ENCODE measurements around the gene ARHGEF3. TPM values are rescaled to one million over a fixed set of nuclear protein-coding genes. Genes with fewer than 3 reads are reported as not detected.
"Not testable (repeated sequence)": the region's sequence is repeated elsewhere in the genome, so short reads cannot be mapped to it uniquely, and the experiment has no call there.

The ARHGEF3 gene
- total RNA-seq, 1 donor from 2014 or later = 27.0 TPM

DNA sequence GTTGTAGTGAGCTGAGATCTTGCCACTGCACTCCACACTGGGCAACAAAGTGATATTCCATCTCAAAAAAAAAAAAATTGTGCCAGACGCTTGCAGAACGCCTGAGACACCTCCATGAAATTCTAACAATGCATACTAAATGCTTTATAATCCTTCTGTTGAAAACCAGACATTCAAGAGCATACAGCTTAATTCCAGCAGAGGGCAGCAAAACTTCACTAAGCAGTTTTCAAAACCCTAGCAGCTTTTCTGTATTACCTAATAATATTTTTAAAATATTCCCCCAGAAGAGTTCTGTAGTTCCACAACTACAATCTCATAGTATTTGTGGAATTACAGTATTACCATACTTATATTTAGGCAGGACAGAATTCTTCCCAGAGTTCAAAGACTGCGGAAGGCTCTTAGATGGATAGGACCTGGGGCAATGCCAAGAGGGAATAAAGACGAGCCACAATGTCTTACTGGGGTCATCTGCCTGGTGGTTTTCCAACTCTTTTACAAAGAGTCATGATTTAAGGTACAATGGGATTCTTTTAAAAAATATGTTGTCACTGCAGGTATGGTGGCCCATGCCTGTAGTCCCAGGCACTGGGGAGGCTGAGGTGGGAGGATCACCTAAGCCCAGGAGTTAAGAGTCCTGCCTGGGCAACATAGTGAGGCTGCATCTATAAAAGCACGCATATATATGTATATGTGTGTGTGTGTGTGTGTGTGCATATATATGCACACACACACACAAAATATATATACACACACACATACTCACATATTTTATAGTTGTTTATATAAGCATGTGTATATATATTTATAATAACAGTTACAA, 99.0 kb downstream of the ARHGEF3 start:
- DNase-seq (no peak), ATAC-seq (ENCODE audit: low read depth) (peak; percentile 71)
- intact Hi-C loops (cut with micrococcal nuclease) = loop anchor here (1.0 to 10.0 kb wide), 4 partner anchors 100 to 392 kb away; no protein-coding TSS in a partner anchor
- H3K27ac Mint-ChIP-seq = no peak overlapping the region
- TF ChIP-seq CTCF (IDR thresholded peaks at IDR 0.05) = peak; percentile 53
- H3K4me3 Mint-ChIP-seq = no peak overlapping the region
- POLR2A ChIA-PET = interaction anchor here (0.7 to 4.2 kb wide), 6 partner anchors 20 to 287 kb away, joined by 3 to 41 read pairs (median 4); partner anchors contain the start of genes ARHGEF3 and TASOR
- H3K9me3 Mint-ChIP-seq = no peaks in the 10 kb centered on the region
- no peaks in the 10 kb centered on the region for H3K27me3 Mint-ChIP-seq
- CTCF ChIA-PET = interaction anchor here (0.6 to 7.7 kb wide), 21 partner anchors 9 to 293 kb away, joined by 3 to 237 read pairs (median 4); partner anchors contain the start of genes ARHGEF3 and TASOR
- peaks cover 12% of the 10 kb centered on the region for H3K4me1 Mint-ChIP-seq
- H3K36me3 Mint-ChIP-seq (ENCODE audit: low read depth) = no peaks in the 10 kb centered on the region

- no peaks in the 10 kb centered on the region for H3K27me3 Mint-ChIP-seq
- ChIA-PET CTCF (interaction anchor here (6.6 to 7.7 kb wide), 2 partner anchors 100 to 289 kb away, joined by 214 to 237 read pairs; partner anchors contain the start of gene ARHGEF3), POLR2A (no interaction called here)
- no peak overlapping the region for H3K4me3 Mint-ChIP-seq
- H3K9me3 Mint-ChIP-seq = no peaks in the 10 kb centered on the region
- no peaks in the 10 kb centered on the region for H3K36me3 Mint-ChIP-seq (ENCODE audit: low read depth)
- DNase-seq (no peak), ATAC-seq (ENCODE audit: low read depth) (no peak)
- no peak for TF ChIP-seq CTCF (IDR thresholded peaks at IDR 0.05)
- peaks cover 17% of the 10 kb centered on the region for H3K4me1 Mint-ChIP-seq
- intact Hi-C loops (cut with micrococcal nuclease) = loop anchor here (10.0 kb wide), 1 partner anchor 395 kb away; no protein-coding TSS in a partner anchor
- no peak overlapping the region for H3K27ac Mint-ChIP-seq
Observed at GRCh38 chr3:56700151-56700550, 101.6 kb downstream of the ARHGEF3 start.

DNA sequence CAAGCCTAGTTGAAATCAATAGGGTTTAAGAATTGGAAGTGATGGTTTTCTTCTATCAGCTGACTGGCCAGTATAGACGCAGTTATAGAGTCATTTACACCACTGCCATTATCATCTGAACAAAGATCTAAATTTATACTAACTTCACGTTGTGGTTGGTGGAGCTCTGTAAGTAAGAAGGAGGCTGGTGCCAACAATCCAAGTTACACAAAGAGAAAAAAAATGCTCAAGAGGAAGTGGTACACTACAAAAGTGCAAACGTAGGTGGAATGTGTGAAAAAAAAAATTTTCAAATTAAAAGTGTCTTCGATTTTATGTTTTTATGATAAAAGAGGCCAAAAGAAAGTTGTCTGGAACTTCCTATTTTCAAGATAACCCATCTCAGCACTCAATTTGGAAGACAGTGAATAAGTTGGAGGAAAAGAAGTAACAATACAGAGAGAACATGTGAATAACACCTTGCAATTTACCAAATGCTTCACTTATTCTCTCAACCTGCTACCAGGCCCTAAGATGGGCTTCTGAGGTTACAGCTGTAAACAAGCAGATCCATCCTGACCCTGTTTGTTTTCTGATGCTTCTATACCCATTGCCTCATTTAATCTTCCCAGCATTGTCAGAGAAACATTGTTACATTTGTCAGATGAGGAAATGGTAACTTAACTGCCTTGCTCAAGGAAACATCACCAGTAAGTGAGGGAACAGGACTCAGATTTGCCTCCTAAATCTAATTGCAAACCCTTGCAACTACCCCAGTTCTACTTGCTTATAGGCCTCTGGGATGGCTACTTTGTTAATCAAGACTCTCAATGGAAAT, 106.7 kb downstream of the ARHGEF3 start:
- H3K4me1 Mint-ChIP-seq = peaks cover 31% of the 10 kb centered on the region
- DNase-seq = no peak
- no peak overlapping the region for H3K27ac Mint-ChIP-seq
- ChIA-PET CTCF (interaction anchor here (0.7 to 2.8 kb wide), 3 partner anchors 105 to 294 kb away, joined by 3 to 7 read pairs (median 6); partner anchors contain the start of gene ARHGEF3), POLR2A (interaction anchor here (1.2 kb wide), 1 partner anchor 12 kb away, joined by 7 read pairs; the partner anchor contains the start of gene TASOR)
- no peaks in the 10 kb centered on the region for H3K9me3 Mint-ChIP-seq
- H3K4me3 Mint-ChIP-seq = no peak overlapping the region
- H3K36me3 Mint-ChIP-seq (ENCODE audit: low read depth) = no peaks in the 10 kb centered on the region
- no peak for ATAC-seq (ENCODE audit: low read depth)
- TF ChIP-seq CTCF (IDR thresholded peaks at IDR 0.05) = no peak
- intact Hi-C loops (cut with micrococcal nuclease) = no loop called here
- no peaks in the 10 kb centered on the region for H3K27me3 Mint-ChIP-seq

DNA sequence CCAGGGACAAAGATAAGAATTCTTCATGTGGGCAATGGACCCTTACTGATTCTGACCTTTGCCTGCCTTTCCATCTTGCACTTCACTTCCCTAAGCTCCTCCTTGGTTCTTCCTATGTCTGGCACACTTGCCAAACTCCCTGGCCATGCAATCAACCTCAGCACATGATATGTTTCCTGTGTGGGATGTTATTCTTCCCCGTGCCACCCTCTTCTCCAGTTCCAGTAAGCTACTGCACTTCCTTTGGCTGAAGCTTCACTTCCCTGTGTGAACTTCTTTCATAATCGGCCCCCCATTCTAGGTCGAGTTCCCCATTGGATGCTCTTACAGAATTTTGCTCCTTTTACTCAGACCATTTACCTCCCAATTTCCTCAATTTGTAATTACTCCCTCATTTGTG, 108.0 kb downstream of the ARHGEF3 start:
- intact Hi-C loops (cut with micrococcal nuclease) = no loop called here
- TF ChIP-seq CTCF (IDR thresholded peaks at IDR 0.05) = no peak

GRCh38 chr3:56692520-56693433, 109.0 kb downstream of the ARHGEF3 start:
- ChIA-PET POLR2A (interaction anchor here (0.9 to 1.2 kb wide), 3 partner anchors 10 to 296 kb away, joined by 3 to 6 read pairs (median 3); partner anchors contain the start of genes ARHGEF3 and TASOR), CTCF (interaction anchor here (1.1 kb wide), 1 partner anchor 10 kb away, joined by 3 read pairs; no protein-coding TSS in a partner anchor)
- H3K9me3 Mint-ChIP-seq; H3K27ac Mint-ChIP-seq; DNase-seq; intact Hi-C loops (cut with micrococcal nuclease); H3K36me3 Mint-ChIP-seq (ENCODE audit: low read depth); ATAC-seq (ENCODE audit: low read depth); H3K27me3 Mint-ChIP-seq: not testable (repeated sequence)
- Mint-ChIP-seq H3K4me3 (peak overlapping the region; percentile 62), H3K4me1 (peaks cover 40% of the 10 kb centered on the region)

More for the DNA sequence above, 108.0 kb downstream of the ARHGEF3 start:
- no peaks in the 10 kb centered on the region for H3K36me3 Mint-ChIP-seq (ENCODE audit: low read depth)
- no peaks in the 10 kb centered on the region for H3K27me3 Mint-ChIP-seq
- no peak overlapping the region for H3K27ac Mint-ChIP-seq
- ChIA-PET POLR2A (interaction anchor here (1.2 kb wide), 1 partner anchor 11 kb away, joined by 6 read pairs; the partner anchor contains the start of gene TASOR), CTCF (interaction anchor here (1.1 to 2.8 kb wide), 3 partner anchors 9 to 296 kb away, joined by 3 to 7 read pairs (median 6); partner anchors contain the start of gene ARHGEF3)
- ATAC-seq (ENCODE audit: low read depth) = no peak
- no peak for DNase-seq
- H3K4me1 Mint-ChIP-seq = peaks cover 31% of the 10 kb centered on the region
- H3K4me3 Mint-ChIP-seq = no peak overlapping the region
- no peaks in the 10 kb centered on the region for H3K9me3 Mint-ChIP-seq

- intact Hi-C loops (cut with micrococcal nuclease); H3K27me3 Mint-ChIP-seq; H3K27ac Mint-ChIP-seq; CTCF ChIA-PET; H3K9me3 Mint-ChIP-seq; H3K36me3 Mint-ChIP-seq (ENCODE audit: low read depth); DNase-seq; ATAC-seq (ENCODE audit: low read depth); H3K4me3 Mint-ChIP-seq: not testable (repeated sequence)
- H3K4me1 Mint-ChIP-seq = peaks cover 40% of the 10 kb centered on the region
- POLR2A ChIA-PET = interaction anchor here (1.2 kb wide), 1 partner anchor 109 kb away, joined by 3 read pairs; the partner anchor contains the start of gene ARHGEF3
Observed at GRCh38 chr3:56692001-56692365, 109.8 kb downstream of the ARHGEF3 start.

All from activated B cell treated with CpG ODN at 0.5 μM for 24 hours (primary cell).